Hepatocyte (in vitro differentiated cells): ENCODE data around the gene C19orf33.

Source experiments
- CTCF ChIP-seq: fragments of 200-600 bp; sonication (generic); IDR thresholded peaks from 2 replicates; pipeline ENCODE4 v1.5.1; 2016; ENCODE audit warnings: antibody characterized with exemption, mild to moderate bottlenecking; ENCODE audit not compliant: poor library complexity
- EZH2phosphoT487 ChIP-seq: fragments of 200-600 bp; sonication (generic); IDR thresholded peaks from one replicate; pipeline ENCODE4 v1.6.1; 2018; ENCODE audit warnings: antibody characterized with exemption, mild to moderate bottlenecking, low read depth, moderate library complexity; ENCODE audit not compliant: unreplicated experiment, severe bottlenecking

- TF ChIP-seq EZH2phosphoT487, result no peak
- TF ChIP-seq CTCF, result no peak
These were observed 25.6 kb downstream of the C19orf33 start for GRCh38 chr19:38329651-38330050.
